Ovary (tissue), 3 donors: Measurements from ENCODE around the gene TMEM169.

Source experiments
- CTCF ChIP-seq, 3 donors: fragments of 450-650 bp in 2 of 3; fragments of 200-600 bp in 1 of 3; IDR thresholded peaks; one replicate each; pipeline versions ENCODE4 v1.5.1 to v1.8.0; 2016 to 2022; ENCODE audit warnings: antibody characterized with exemption in 3 of 3, mild to moderate bottlenecking in 1 of 3
- EP300 ChIP-seq: sonication (generic); formaldehyde crosslinking; IDR thresholded peaks from one replicate; pipeline ENCODE4 v1.6.1; 2017; ENCODE audit warnings: antibody characterized with exemption
- donor health status: DM: no; HTN: no; CAD: no.

DNA sequence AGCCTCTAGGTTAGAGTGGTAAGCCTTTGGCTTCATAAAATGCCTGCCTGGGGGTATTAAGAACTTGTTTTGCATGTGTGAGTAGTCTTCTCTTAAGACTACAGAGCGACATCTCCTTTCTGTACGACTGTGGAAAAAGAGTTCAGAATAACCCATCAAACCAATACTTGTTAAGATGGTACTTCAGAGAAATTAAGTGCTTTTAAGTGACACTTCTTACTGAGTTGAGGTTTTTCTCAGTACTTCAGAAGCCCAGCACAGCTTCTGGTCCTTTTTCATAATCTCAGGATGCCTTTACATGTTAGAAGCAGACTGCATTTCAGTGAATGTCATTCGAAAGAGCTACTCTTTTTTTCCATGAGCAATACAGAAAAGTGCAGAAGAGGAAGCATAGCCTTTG lies 38.3 kb downstream of the TMEM169 start:
- TF ChIP-seq CTCF (IDR thresholded peaks at IDR 0.05) (no peak), EP300 (no peak)
